ENCODE data around the gene EMSY. TPM values are rescaled to one million over a fixed set of nuclear protein-coding genes. Genes with fewer than 3 reads are reported as not detected.

Gene EMSY
- total and polyA plus RNA-seq, 12 donors, result 7.0 to 48.0 (median 16.4) TPM

DNA sequence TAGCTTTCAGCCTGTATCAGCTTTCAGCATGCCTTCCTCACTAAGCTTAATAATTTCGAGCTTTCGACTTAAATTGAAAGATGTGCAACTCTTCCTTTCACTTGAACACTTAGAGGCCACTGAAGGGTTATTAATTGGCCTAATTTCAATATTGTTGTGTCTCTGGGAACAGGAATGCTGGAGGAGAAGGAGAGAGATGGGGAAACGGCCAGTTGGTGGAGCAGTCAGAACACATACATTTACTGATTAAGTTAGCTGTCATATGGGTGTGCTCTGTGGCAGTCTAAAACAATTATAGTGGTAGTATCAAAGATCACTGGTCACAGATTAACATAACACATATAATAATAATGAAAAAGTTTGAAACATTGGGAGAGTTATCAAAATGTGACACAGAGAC, 119.5 kb downstream of the EMSY start:
- no peaks in the 10 kb centered on the region for H3K9me3 ChIP-seq (replicated peaks in 1 of 3)
- no peak for DNase-seq
- H3K27me3 ChIP-seq, result no peaks in the 10 kb centered on the region
- no peak overlapping the region for H3K27ac ChIP-seq
- 62 to 76% (median 68%) methylated on average over 3 of the region's 3 CpGs for WGBS, 4 donors
- TF ChIP-seq, protein P1, sequence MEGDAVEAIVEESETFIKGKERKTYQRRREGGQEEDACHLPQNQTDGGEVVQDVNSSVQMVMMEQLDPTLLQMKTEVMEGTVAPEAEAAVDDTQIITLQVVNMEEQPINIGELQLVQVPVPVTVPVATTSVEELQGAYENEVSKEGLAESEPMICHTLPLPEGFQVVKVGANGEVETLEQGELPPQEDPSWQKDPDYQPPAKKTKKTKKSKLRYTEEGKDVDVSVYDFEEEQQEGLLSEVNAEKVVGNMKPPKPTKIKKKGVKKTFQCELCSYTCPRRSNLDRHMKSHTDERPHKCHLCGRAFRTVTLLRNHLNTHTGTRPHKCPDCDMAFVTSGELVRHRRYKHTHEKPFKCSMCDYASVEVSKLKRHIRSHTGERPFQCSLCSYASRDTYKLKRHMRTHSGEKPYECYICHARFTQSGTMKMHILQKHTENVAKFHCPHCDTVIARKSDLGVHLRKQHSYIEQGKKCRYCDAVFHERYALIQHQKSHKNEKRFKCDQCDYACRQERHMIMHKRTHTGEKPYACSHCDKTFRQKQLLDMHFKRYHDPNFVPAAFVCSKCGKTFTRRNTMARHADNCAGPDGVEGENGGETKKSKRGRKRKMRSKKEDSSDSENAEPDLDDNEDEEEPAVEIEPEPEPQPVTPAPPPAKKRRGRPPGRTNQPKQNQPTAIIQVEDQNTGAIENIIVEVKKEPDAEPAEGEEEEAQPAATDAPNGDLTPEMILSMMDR (IDR thresholded peaks at IDR 0.05), result no peak
- TF ChIP-seq POLR2A (IDR thresholded peaks at IDR 0.05), result no peak
- intact Hi-C loops (cut with DNase I), result loop anchor here in 1 of 2 donors (5.0 kb wide), 1 partner anchor 118 kb away; no protein-coding TSS in a partner anchor
- no peak overlapping the region for H3K4me3 ChIP-seq
- H3K36me3 ChIP-seq (replicated peaks in 1 of 2), result no peaks in the 10 kb centered on the region
- H3K4me1 ChIP-seq (replicated peaks in 1 of 2), result no peaks in the 10 kb centered on the region

DNA sequence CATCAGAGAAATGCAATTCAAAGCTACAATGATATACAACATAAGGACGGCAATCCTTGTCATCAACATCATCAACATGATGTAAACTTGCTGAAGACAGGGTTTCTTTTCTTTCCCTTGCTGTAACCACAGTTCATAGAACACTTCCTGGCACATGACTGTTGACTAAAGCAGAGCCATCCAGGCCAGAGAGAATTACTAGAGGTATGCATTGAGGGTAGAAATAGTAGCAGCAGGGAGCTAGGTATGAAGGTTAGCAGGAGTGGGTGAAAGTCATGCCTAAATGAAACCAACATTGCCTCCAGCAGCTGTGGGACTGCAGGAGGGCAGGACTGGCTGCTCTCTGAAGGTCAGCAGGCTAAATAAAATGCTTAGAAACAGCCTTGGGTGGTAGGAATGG, 122.0 kb downstream of the EMSY start:
- no peak overlapping the region for H3K27ac ChIP-seq
- no peaks in the 10 kb centered on the region for H3K27me3 ChIP-seq
- no peak overlapping the region for H3K4me3 ChIP-seq
- H3K36me3 ChIP-seq (replicated peaks in 1 of 2), result no peaks in the 10 kb centered on the region
- intact Hi-C loops (cut with DNase I), result no loop called here
- TF ChIP-seq, protein P1 (IDR thresholded peaks at IDR 0.05), result no peak
- no peak for TF ChIP-seq POLR2A (IDR thresholded peaks at IDR 0.05)
- no peaks in the 10 kb centered on the region for H3K9me3 ChIP-seq (replicated peaks in 1 of 3)
- no peak for DNase-seq
- 0 to 20% (median 0%) methylated on average over 1 of the region's 1 CpG for WGBS, 4 donors
- H3K4me1 ChIP-seq (replicated peaks in 1 of 2), result no peaks in the 10 kb centered on the region

DNA sequence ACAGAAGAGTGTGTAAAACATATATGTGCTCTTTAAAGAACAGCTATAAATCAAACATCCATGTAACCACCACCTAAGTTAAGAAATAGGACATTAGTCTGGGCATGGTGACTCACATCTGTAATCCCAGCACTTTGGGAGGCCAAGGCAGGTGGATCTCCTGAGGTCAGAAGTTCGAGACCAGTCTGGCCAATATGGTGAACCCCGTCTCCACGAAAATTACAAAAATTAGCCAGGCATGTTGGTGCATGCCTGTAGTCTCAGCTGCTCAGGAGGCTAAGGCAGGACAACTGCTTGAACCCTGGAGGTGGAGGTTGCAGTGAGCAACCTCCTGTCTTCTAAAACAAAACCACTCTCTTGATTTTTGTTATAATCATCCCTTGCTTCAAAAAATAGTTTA, 122.4 kb downstream of the EMSY start:
- H3K4me1 ChIP-seq (replicated peaks in 1 of 2), result no peaks in the 10 kb centered on the region
- H3K4me3 ChIP-seq, result no peak overlapping the region
- no peaks in the 10 kb centered on the region for H3K27me3 ChIP-seq
- no peak overlapping the region for H3K27ac ChIP-seq
- TF ChIP-seq, protein P1 (IDR thresholded peaks at IDR 0.05), result no peak
- no peak for TF ChIP-seq POLR2A (IDR thresholded peaks at IDR 0.05)
- intact Hi-C loops (cut with DNase I), result no loop called here
- H3K9me3 ChIP-seq (replicated peaks in 1 of 3), result no peaks in the 10 kb centered on the region
- no peak for DNase-seq
- H3K36me3 ChIP-seq (replicated peaks in 1 of 2), result no peaks in the 10 kb centered on the region
- 86 to 95% (median 92%) methylated on average over 3 of the region's 3 CpGs for WGBS, 4 donors

DNA sequence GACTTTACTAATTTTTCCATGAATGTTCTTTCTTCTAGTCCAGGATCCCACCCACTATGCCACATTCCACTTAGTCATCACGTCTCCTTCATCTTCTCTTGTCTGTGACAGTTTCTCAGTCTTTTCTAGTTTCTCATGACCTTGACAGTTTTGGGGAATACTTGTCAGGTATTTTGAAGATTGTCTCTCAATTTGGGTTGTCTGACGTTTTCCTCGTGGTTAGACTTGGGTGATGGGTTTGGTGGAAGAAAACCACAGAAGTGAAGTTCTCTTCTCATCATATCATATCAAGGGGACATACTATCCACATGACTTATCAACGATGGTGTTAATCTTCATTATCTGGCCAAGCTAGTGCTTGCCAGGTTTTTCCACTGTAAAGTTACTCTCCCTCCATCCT, 123.3 kb downstream of the EMSY start:
- Histone ChIP-seq H3K27me3 (no peaks in the 10 kb centered on the region), H3K4me1 (replicated peaks in 1 of 2) (no peaks in the 10 kb centered on the region), H3K27ac (no peak overlapping the region), H3K9me3 (replicated peaks in 1 of 3) (no peaks in the 10 kb centered on the region), H3K4me3 (no peak overlapping the region), H3K36me3 (replicated peaks in 1 of 2) (no peaks in the 10 kb centered on the region)
- TF ChIP-seq POLR2A (IDR thresholded peaks at IDR 0.05), result no peak
- TF ChIP-seq, protein P1 (IDR thresholded peaks at IDR 0.05), result no peak
- DNase-seq, result no peak
- intact Hi-C loops (cut with DNase I), result no loop called here
- 66 to 73% (median 70%) methylated on average over 4 of the region's 4 CpGs for WGBS, 4 donors

All from adrenal gland (tissue), 12 donors.